HepG2 (cell line): ENCODE data around the gene ETS2. TPM values are rescaled to one million over a fixed set of nuclear protein-coding genes. Genes with fewer than 3 reads are reported as not detected.
A peak's percentile ranks its signal among the peaks of the same experiment; 100 is the strongest.

ENCODE experiments used
- EHMT2 ChIP-seq: fragments of 200-600 bp; sonication (generic); IDR thresholded peaks from 2 replicates; pipeline ENCODE4 v1.7.0; 2017; ENCODE audit warnings: antibody characterized with exemption, low read depth, low read length, borderline replicate concordance
- JUNB ChIP-seq: sonication (generic); formaldehyde crosslinking; IDR thresholded peaks from 2 replicates; pipeline ENCODE4 v1.8.0; 2022; ENCODE audit warnings: missing genetic modification reagents, mild to moderate bottlenecking, borderline replicate concordance
- KDM3A ChIP-seq: IDR thresholded peaks from 2 replicates; pipeline ENCODE4 v1.6.1; 2018; ENCODE audit warnings: low read depth, missing compliant biosample characterization
- MAFK ChIP-seq, 2 experiments: IDR thresholded peaks in 1 of 2; conservative IDR thresholded peaks in 1 of 2; 2 replicates each; pipeline ENCODE4 v1.6.1; 2011; ENCODE audit warnings: improper control_type of control experiment in 2 of 2, low read length in 2 of 2
- MYNN ChIP-seq: sonication (generic); formaldehyde crosslinking; IDR thresholded peaks from 2 replicates; pipeline ENCODE4 v1.4.0; 2020; ENCODE audit warnings: mild to moderate bottlenecking, low read depth, missing genetic modification reagents
- SAP130 ChIP-seq: IDR thresholded peaks from 2 replicates; pipeline ENCODE4 v1.6.1; 2016; ENCODE audit warnings: low read depth
- SP2 ChIP-seq: sonication (generic); formaldehyde crosslinking; IDR thresholded peaks from 2 replicates; pipeline ENCODE4 v1.5.1; 2020; ENCODE audit warnings: mild to moderate bottlenecking, missing genetic modification reagents
- TAF1 ChIP-seq: sonication (generic); formaldehyde crosslinking; IDR thresholded peaks from 2 replicates; pipeline ENCODE4 v1.4.0; 2020; ENCODE audit warnings: missing genetic modification reagents
- TBX3 ChIP-seq: fragments of 450-650 bp; IDR thresholded peaks from 2 replicates; pipeline ENCODE4 v1.6.1; 2017; ENCODE audit warnings: antibody characterized with exemption, mild to moderate bottlenecking, inconsistent platforms, borderline replicate concordance
- TFE3 ChIP-seq: IDR thresholded peaks from 2 replicates; pipeline ENCODE4 v1.6.1; 2016
- THYN1 ChIP-seq: sonication (generic); formaldehyde crosslinking; IDR thresholded peaks from 2 replicates; pipeline ENCODE4 v1.8.1; 2023; ENCODE audit warnings: low read depth, mild to moderate bottlenecking, moderate library complexity, missing genetic modification reagents, borderline replicate concordance
- TRIM22 ChIP-seq: fragments of 450-650 bp; IDR thresholded peaks from 2 replicates; pipeline ENCODE4 v1.6.1; 2017
- ZBTB26 ChIP-seq: IDR thresholded peaks from 2 replicates; pipeline ENCODE4 v1.6.1; 2016; ENCODE audit warnings: missing compliant biosample characterization, missing genetic modification reagents, borderline replicate concordance
- ZBTB38 ChIP-seq: sonication (generic); formaldehyde crosslinking; IDR thresholded peaks from 2 replicates; pipeline ENCODE4 v1.5.1; 2020; ENCODE audit warnings: mild to moderate bottlenecking, missing genetic modification reagents
- ZC3H13 ChIP-seq: sonication (generic); formaldehyde crosslinking; IDR thresholded peaks from 2 replicates; pipeline ENCODE4 v1.8.1; 2023; ENCODE audit warnings: mild to moderate bottlenecking, missing genetic modification reagents, moderate library complexity
- ZNF891 ChIP-seq: sonication (generic); formaldehyde crosslinking; IDR thresholded peaks from 2 replicates; pipeline ENCODE4 v1.5.0; 2020; ENCODE audit warnings: mild to moderate bottlenecking, missing genetic modification reagents
- ZSCAN5A ChIP-seq: sonication (generic); formaldehyde crosslinking; IDR thresholded peaks from 2 replicates; pipeline ENCODE4 v1.8.0; 2022; ENCODE audit warnings: mild to moderate bottlenecking, missing genetic modification reagents, borderline replicate concordance
- polyA plus RNA-seq, 8 experiments: library from polyadenylated mRNA; depleted of rRNA in 3 of 8; stranded (reverse) in 7 of 8; unstranded in 1 of 8; fragments of >200 nt; fragmentation: Illumina TruSeq in 4 of 8; extraction: Trizol in 4 of 8; gene quantifications; 2 replicates each; pipeline versions ENCODE4 v1.2.1 to v1.2.3, GENCODE V29; 2011 to 2016; ENCODE audit warnings: low read depth in 4 of 8, missing spikeins in 1 of 8, mixed read lengths in 1 of 8; ENCODE audit not compliant: insufficient read depth in 1 of 8
- total RNA-seq, 5 experiments: library from RNA; depleted of rRNA; stranded (reverse); fragments of >200 nt; fragmentation: Illumina TruSeq; extraction: Trizol; gene quantifications; 2 replicates each; pipeline ENCODE4 v1.2.3, GENCODE V29; 2016; ENCODE audit warnings: low read depth in 1 of 5
- TF ChIP-seq, protein P1 (sequence below): sonication (generic); formaldehyde crosslinking; IDR thresholded peaks from 2 replicates; pipeline ENCODE4 v1.4.0; 2020; ENCODE audit warnings: mild to moderate bottlenecking, missing genetic modification reagents, borderline replicate concordance

ETS2 gene
- total and polyA plus RNA-seq, 2 of the 13 experiments (the other 11 are each of a cell fraction or from before 2014, with no cell fraction given), result 24.6 to 64.4 TPM

- TF ChIP-seq ZBTB26 (CRISPR knock-in tag) (no peak), ZBTB38 (CRISPR knock-in tag) (0 out of 2 replicates have a peak, but pooled peaks have one; percentile 18), SAP130 (CRISPR knock-in tag) (peak; percentile 61), TAF1 (CRISPR knock-in tag) (no peak), TRIM22 (no peak), ZC3H13 (CRISPR knock-in tag) (no peak), THYN1 (CRISPR knock-in tag) (no peak), TFE3 (CRISPR knock-in tag) (peak; percentile 27; the same call in 1 of the 2 replicates), ZSCAN5A (CRISPR knock-in tag) (no peak), ZNF891 (CRISPR knock-in tag) (no peak), EHMT2 (no peak), TBX3 (peak; percentile 96), KDM3A (no peak), MAFK (conservative IDR thresholded peaks at IDR 0.05 in 1 of 2, IDR thresholded peaks at IDR 0.05 in 1 of 2; ENCODE audit: low read length in 2 of 2) (peak; percentile 65 to 69; a peak in 3 of 4 replicates), SP2 (CRISPR knock-in tag) (no peak), JUNB (CRISPR knock-in tag) (no peak), MYNN (CRISPR knock-in tag) (no peak)
- TF ChIP-seq, protein P1, sequence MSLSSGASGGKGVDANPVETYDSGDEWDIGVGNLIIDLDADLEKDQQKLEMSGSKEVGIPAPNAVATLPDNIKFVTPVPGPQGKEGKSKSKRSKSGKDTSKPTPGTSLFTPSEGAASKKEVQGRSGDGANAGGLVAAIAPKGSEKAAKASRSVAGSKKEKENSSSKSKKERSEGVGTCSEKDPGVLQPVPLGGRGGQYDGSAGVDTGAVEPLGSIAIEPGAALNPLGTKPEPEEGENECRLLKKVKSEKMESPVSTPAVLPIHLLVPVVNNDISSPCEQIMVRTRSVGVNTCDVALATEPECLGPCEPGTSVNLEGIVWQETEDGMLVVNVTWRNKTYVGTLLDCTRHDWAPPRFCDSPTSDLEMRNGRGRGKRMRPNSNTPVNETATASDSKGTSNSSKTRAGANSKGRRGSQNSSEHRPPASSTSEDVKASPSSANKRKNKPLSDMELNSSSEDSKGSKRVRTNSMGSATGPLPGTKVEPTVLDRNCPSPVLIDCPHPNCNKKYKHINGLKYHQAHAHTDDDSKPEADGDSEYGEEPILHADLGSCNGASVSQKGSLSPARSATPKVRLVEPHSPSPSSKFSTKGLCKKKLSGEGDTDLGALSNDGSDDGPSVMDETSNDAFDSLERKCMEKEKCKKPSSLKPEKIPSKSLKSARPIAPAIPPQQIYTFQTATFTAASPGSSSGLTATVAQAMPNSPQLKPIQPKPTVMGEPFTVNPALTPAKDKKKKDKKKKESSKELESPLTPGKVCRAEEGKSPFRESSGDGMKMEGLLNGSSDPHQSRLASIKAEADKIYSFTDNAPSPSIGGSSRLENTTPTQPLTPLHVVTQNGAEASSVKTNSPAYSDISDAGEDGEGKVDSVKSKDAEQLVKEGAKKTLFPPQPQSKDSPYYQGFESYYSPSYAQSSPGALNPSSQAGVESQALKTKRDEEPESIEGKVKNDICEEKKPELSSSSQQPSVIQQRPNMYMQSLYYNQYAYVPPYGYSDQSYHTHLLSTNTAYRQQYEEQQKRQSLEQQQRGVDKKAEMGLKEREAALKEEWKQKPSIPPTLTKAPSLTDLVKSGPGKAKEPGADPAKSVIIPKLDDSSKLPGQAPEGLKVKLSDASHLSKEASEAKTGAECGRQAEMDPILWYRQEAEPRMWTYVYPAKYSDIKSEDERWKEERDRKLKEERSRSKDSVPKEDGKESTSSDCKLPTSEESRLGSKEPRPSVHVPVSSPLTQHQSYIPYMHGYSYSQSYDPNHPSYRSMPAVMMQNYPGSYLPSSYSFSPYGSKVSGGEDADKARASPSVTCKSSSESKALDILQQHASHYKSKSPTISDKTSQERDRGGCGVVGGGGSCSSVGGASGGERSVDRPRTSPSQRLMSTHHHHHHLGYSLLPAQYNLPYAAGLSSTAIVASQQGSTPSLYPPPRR (CRISPR knock-in tag), result peak; percentile 73; the same call in 1 of the 2 replicates
Observed at GRCh38 chr21:38802050-38803026, 3.4 kb upstream of the ETS2 start (continued).
